Measurements from ENCODE around the gene USH1C. TPM values are rescaled to one million over a fixed set of nuclear protein-coding genes. Genes with fewer than 3 reads are reported as not detected.

Gene USH1C
- polyA plus RNA-seq, 3 donors, result not detected

GRCh38 chr11:17527628-17527995, 16.6 kb downstream of the USH1C start:
- Histone ChIP-seq H3K36me3 (replicated peaks in 1 of 2; ENCODE audit: control insufficient read depth in 1 of 2, insufficient read depth in 2 of 2, low read length in 2 of 2) (no peaks in the 10 kb centered on the region), H3K27me3 (ENCODE audit: control insufficient read depth in 2 of 2, insufficient read depth in 2 of 2, low read length in 2 of 2) (no peaks in the 10 kb centered on the region), H3K4me3 (replicated peaks in 1 of 3; ENCODE audit: low read depth in 2 of 3, low read length in 3 of 3) (no peak overlapping the region), H3K79me2 (ENCODE audit: insufficient read depth, low read length) (no peaks in the 10 kb centered on the region), H3K27ac (ENCODE audit: low read depth in 1 of 2, low read length in 2 of 2) (no peak overlapping the region), H3K4me1 (ENCODE audit: control insufficient read depth in 1 of 2, insufficient read depth in 2 of 2, low read length in 2 of 2) (no peaks in the 10 kb centered on the region), H4K20me1 (ENCODE audit: insufficient read depth, low read length) (no peaks in the 10 kb centered on the region), H3K9me3 (replicated peaks in 1 of 2; ENCODE audit: control insufficient read depth in 1 of 2, insufficient read depth in 1 of 2, low read length in 2 of 2) (no peaks in the 10 kb centered on the region), H3K9ac (ENCODE audit: insufficient read depth, low read length, poor library complexity, severe bottlenecking) (no peak overlapping the region), H3K4me2 (replicated peaks; ENCODE audit: extremely low read depth, low read length, poor library complexity, severe bottlenecking) (no peak overlapping the region), H2AFZ (ENCODE audit: insufficient read depth, low read depth, low read length, poor library complexity, severe bottlenecking) (no peak overlapping the region)
- peaks cover 0 to 4% (median 3%) of the 10 kb centered on the region in 3 donors for H3K27me3 Mint-ChIP-seq (ENCODE audit: low read depth in 3 of 3)
- intact Hi-C loops (cut with micrococcal nuclease), result no loop called here
- no peak overlapping the region for H3K27ac Mint-ChIP-seq
- H3K36me3 Mint-ChIP-seq, result no peaks in the 10 kb centered on the region
- no peak for DNase-seq
- no peak overlapping the region for H3K4me3 Mint-ChIP-seq
- TF ChIP-seq CTCF (IDR thresholded peaks at IDR 0.05), result no peak
- 88% methylated on average over 2 of the region's 3 CpGs for WGBS (ENCODE audit: insufficient coverage)
- no peaks in the 10 kb centered on the region for H3K4me1 Mint-ChIP-seq
- peaks cover 0 to 2% (median 0%) of the 10 kb centered on the region in 7 donors for H3K9me3 Mint-ChIP-seq

DNA sequence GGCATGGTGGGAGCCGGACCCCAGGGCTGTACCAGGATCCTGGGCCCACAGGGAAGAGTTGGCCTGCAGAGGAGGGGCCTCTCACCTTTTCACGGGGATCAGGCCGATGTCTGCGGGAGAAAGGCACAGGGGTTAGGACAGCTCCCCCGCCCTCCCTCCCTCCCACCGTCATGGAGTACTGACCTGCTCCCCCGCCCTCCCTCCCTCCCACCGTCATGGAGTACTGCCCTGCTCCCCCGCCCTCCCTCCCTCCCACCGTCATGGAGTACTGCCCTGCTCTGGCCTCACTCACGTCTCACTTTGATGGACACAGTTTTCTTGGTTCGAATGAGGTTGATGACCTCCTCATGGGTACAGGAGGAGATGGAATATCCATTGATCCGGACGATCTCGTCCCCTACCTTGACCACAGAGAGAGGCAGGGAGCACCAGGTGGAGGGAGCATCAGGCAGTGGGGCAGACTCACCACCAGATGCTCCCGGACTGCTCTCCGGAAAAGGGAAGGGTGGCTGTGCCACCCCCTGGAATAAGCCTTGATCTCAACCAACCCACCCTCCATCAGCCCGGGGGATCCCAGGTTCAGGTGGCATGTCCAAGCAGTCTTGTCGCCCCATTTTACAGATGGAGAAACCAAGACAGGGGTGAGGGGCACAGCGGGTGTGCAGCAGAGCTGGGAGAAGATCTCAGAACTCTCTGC, 17.1 kb downstream of the USH1C start:
- H3K36me3 ChIP-seq (replicated peaks in 1 of 2; ENCODE audit: control insufficient read depth in 1 of 2, insufficient read depth in 2 of 2, low read length in 2 of 2), result no peaks in the 10 kb centered on the region
- H3K27me3 ChIP-seq (ENCODE audit: control insufficient read depth in 2 of 2, insufficient read depth in 2 of 2, low read length in 2 of 2), result no peaks in the 10 kb centered on the region
- Mint-ChIP-seq H3K9me3 (peaks cover 0 to 3% (median 0%) of the 10 kb centered on the region in 7 donors), H3K4me3 (no peak overlapping the region), H3K27ac (no peak overlapping the region), H3K27me3 (ENCODE audit: low read depth in 3 of 3) (peaks cover 0 to 4% (median 3%) of the 10 kb centered on the region in 3 donors), H3K36me3 (no peaks in the 10 kb centered on the region), H3K4me1 (no peaks in the 10 kb centered on the region)
- DNase-seq, result no peak
- no peaks in the 10 kb centered on the region for H3K79me2 ChIP-seq (ENCODE audit: insufficient read depth, low read length)
- H4K20me1 ChIP-seq (ENCODE audit: insufficient read depth, low read length), result no peaks in the 10 kb centered on the region
- H3K9ac ChIP-seq (ENCODE audit: insufficient read depth, low read length, poor library complexity, severe bottlenecking), result no peak overlapping the region
- no peaks in the 10 kb centered on the region for H3K9me3 ChIP-seq (replicated peaks in 1 of 2; ENCODE audit: control insufficient read depth in 1 of 2, insufficient read depth in 1 of 2, low read length in 2 of 2)
- intact Hi-C loops (cut with micrococcal nuclease), result no loop called here
- H3K27ac ChIP-seq (ENCODE audit: low read depth in 1 of 2, low read length in 2 of 2), result no peak overlapping the region
- H2AFZ ChIP-seq (ENCODE audit: insufficient read depth, low read depth, low read length, poor library complexity, severe bottlenecking), result no peak overlapping the region
- TF ChIP-seq CTCF (IDR thresholded peaks at IDR 0.05), result no peak
- no peak overlapping the region for H3K4me3 ChIP-seq (replicated peaks in 1 of 3; ENCODE audit: low read depth in 2 of 3, low read length in 3 of 3)
- WGBS (ENCODE audit: insufficient coverage), result 98% methylated on average over 6 of the region's 20 CpGs
- no peak overlapping the region for H3K4me2 ChIP-seq (replicated peaks; ENCODE audit: extremely low read depth, low read length, poor library complexity, severe bottlenecking)
- H3K4me1 ChIP-seq (ENCODE audit: control insufficient read depth in 1 of 2, insufficient read depth in 2 of 2, low read length in 2 of 2), result no peaks in the 10 kb centered on the region

All from CD14-positive monocyte (primary cell).